Neural progenitor cell (in vitro differentiated cells): ENCODE results near the gene MC1R. TPM values are rescaled to one million over a fixed set of nuclear protein-coding genes. Genes with fewer than 3 reads are reported as not detected.

Source experiments
- DNase-seq: peaks from one replicate; pipeline ENCODE4 v3.0.0-alpha.2; 2016; ENCODE audit warnings: low spot score
- H2AFZ ChIP-seq: fragments of 200-600 bp; sonication (generic); replicated peaks from 2 replicates; pipeline ENCODE4 v1.6.1; 2016; ENCODE audit warnings: antibody characterized with exemption
- H3F3A ChIP-seq: fragments of 200-600 bp; sonication (generic); 2 replicates; pipeline ENCODE4 v1.6.1; 2016; ENCODE audit warnings: antibody characterized with exemption, low read depth
- H3K27ac ChIP-seq: fragments of 200-600 bp; sonication (generic); 2 replicates; pipeline ENCODE4 v1.5.1; 2016; ENCODE audit warnings: mild to moderate bottlenecking
- H3K27me3 ChIP-seq: fragments of 200-600 bp; sonication (generic); 2 replicates; pipeline ENCODE4 v1.6.1; 2016; ENCODE audit warnings: mild to moderate bottlenecking, moderate library complexity
- H3K36me3 ChIP-seq: fragments of 200-600 bp; sonication (generic); 2 replicates; pipeline ENCODE4 v1.5.1; 2016
- H3K4me1 ChIP-seq: fragments of 200-600 bp; sonication (generic); 2 replicates; pipeline ENCODE4 v1.6.1; 2016; ENCODE audit warnings: mixed run types
- H3K4me2 ChIP-seq: fragments of 200-600 bp; sonication (generic); 2 replicates; pipeline ENCODE4 v1.6.1; 2016
- H3K4me3 ChIP-seq: fragments of 200-600 bp; sonication (generic); 2 replicates; pipeline ENCODE4 v1.5.1; 2016
- H3K79me2 ChIP-seq: fragments of 200-600 bp; sonication (generic); 2 replicates; pipeline ENCODE4 v1.6.1; 2016; ENCODE audit warnings: low read depth
- H3K9ac ChIP-seq: fragments of 200-600 bp; sonication (generic); 2 replicates; pipeline ENCODE4 v1.6.1; 2016
- H3K9me3 ChIP-seq: fragments of 200-600 bp; sonication (generic); 2 replicates; pipeline ENCODE4 v1.5.1; 2016; ENCODE audit warnings: low read depth
- H4K20me1 ChIP-seq: fragments of 200-600 bp; sonication (generic); 2 replicates; pipeline ENCODE4 v1.6.1; 2016; ENCODE audit warnings: low read depth
- H3K27ac Mint-ChIP-seq: 3 replicates; pipeline ENCODE4 v1.8.0; 2021; ENCODE audit warnings: mixed read lengths
- H3K27me3 Mint-ChIP-seq: 2 replicates; pipeline ENCODE4 v1.8.0; 2022; ENCODE audit warnings: low read depth, mild to moderate bottlenecking, inconsistent platforms, moderate library complexity, mixed read lengths; ENCODE audit not compliant: insufficient read depth
- H3K36me3 Mint-ChIP-seq: 3 replicates; pipeline ENCODE4 v1.8.0; 2021; ENCODE audit warnings: mixed read lengths
- H3K4me1 Mint-ChIP-seq: 3 replicates; pipeline ENCODE4 v1.8.0; 2021; ENCODE audit warnings: mixed read lengths
- H3K4me3 Mint-ChIP-seq: 3 replicates; pipeline ENCODE4 v1.8.0; 2021; ENCODE audit warnings: mild to moderate bottlenecking, moderate library complexity, mixed read lengths
- H3K9me3 Mint-ChIP-seq: 3 replicates; pipeline ENCODE4 v1.8.0; 2020; ENCODE audit warnings: mixed read lengths
- CTCF ChIP-seq: fragments of 200-600 bp; sonication (generic); IDR thresholded peaks from 2 replicates; pipeline ENCODE4 v1.5.1; 2017; ENCODE audit warnings: antibody characterized with exemption, mild to moderate bottlenecking
- EZH2 ChIP-seq: fragments of 200-600 bp; sonication (generic); IDR thresholded peaks from 2 replicates; pipeline ENCODE4 v1.6.1; 2017; ENCODE audit warnings: antibody characterized with exemption, mild to moderate bottlenecking, moderate library complexity
- EZH2phosphoT487 ChIP-seq: fragments of 200-600 bp; sonication (generic); IDR thresholded peaks from 2 replicates; pipeline ENCODE4 v1.6.1; 2017; ENCODE audit warnings: antibody characterized with exemption
- total RNA-seq: library from RNA; depleted of rRNA; stranded (reverse); fragments of >200 nt; gene quantifications from 2 replicates; pipeline ENCODE4 v1.2.3, GENCODE V29; 2015; ENCODE audit warnings: low replicate concordance

MC1R gene
- total RNA-seq, 1 donor from 2014 or later: 1.7 TPM

DNA sequence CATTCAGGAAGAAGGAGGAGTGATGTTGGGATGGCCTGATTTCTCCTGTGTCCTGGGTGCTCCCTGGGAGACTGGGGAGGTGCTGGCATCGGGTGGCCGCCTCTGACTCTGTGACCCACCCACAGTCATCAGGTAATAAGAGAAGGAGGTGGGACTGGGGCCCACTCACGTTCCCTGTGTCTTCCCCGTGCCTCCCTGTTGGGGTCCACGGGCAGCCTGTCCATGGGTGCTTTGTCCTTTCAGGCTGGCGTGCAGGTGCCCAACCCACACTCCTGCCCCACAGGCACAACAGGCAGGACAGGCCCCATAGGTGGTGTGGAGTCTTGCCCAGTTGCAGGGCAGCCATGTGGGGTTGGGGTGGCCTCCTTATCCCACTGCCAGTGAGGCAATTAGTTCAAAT lies 33.9 kb downstream of the MC1R start:
- peaks cover 11% of the 10 kb centered on the region for H3K27me3 Mint-ChIP-seq
- TF ChIP-seq CTCF: no peak
- TF ChIP-seq EZH2: no peak
- TF ChIP-seq EZH2phosphoT487: no peak
- peaks cover 27% of the 10 kb centered on the region for H4K20me1 ChIP-seq

GRCh38 chr16:89953671-89954406 lies 35.2 kb downstream of the MC1R start:
- no peak overlapping the region for H3K9ac ChIP-seq

More for the DNA sequence above, 33.9 kb downstream of the MC1R start:
- no peak overlapping the region for H3K4me3 ChIP-seq
- H3K27ac ChIP-seq: no peak overlapping the region
- H3K4me1 Mint-ChIP-seq: peaks cover 7% of the 10 kb centered on the region
- H3K79me2 ChIP-seq: peaks cover 4% of the 10 kb centered on the region
- DNase-seq: no peak
- no peaks in the 10 kb centered on the region for H3K36me3 ChIP-seq
- no peak overlapping the region for H2AFZ ChIP-seq
- peaks cover 21% of the 10 kb centered on the region for H3K27me3 ChIP-seq
- peaks cover 15% of the 10 kb centered on the region for H3F3A ChIP-seq
- peaks cover 2% of the 10 kb centered on the region for H3K36me3 Mint-ChIP-seq
- H3K9me3 ChIP-seq: no peaks in the 10 kb centered on the region
- H3K9ac ChIP-seq: no peak overlapping the region
- no peaks in the 10 kb centered on the region for H3K9me3 Mint-ChIP-seq
- no peak overlapping the region for H3K4me2 ChIP-seq
- peaks cover 5% of the 10 kb centered on the region for H3K4me1 ChIP-seq
- no peak overlapping the region for H3K4me3 Mint-ChIP-seq
- H3K27ac Mint-ChIP-seq: no peak overlapping the region

GRCh38 chr16:89954462-89954861 lies 35.8 kb downstream of the MC1R start:
- no peaks in the 10 kb centered on the region for H3K9me3 Mint-ChIP-seq
- H3K9me3 ChIP-seq: no peaks in the 10 kb centered on the region
- H3F3A ChIP-seq: peaks cover 1% of the 10 kb centered on the region
- H3K4me3 ChIP-seq: no peak overlapping the region
- peaks cover 5% of the 10 kb centered on the region for H3K4me1 Mint-ChIP-seq
- H3K9ac ChIP-seq: no peak overlapping the region
- H3K36me3 ChIP-seq: no peaks in the 10 kb centered on the region
- no peak overlapping the region for H3K4me2 ChIP-seq
- peaks cover 1% of the 10 kb centered on the region for H3K4me1 ChIP-seq
- peaks cover 10% of the 10 kb centered on the region for H3K27me3 Mint-ChIP-seq
- no peak for DNase-seq
- no peak overlapping the region for H3K27ac Mint-ChIP-seq
- no peak for TF ChIP-seq CTCF
- TF ChIP-seq EZH2phosphoT487: no peak
- TF ChIP-seq EZH2: no peak
- H2AFZ ChIP-seq: no peak overlapping the region
- no peak overlapping the region for H3K4me3 Mint-ChIP-seq
- H3K27ac ChIP-seq: no peak overlapping the region
- peaks cover 24% of the 10 kb centered on the region for H4K20me1 ChIP-seq
- no peaks in the 10 kb centered on the region for H3K79me2 ChIP-seq
- peaks cover 6% of the 10 kb centered on the region for H3K27me3 ChIP-seq
- H3K36me3 Mint-ChIP-seq: peaks cover 9% of the 10 kb centered on the region

More at GRCh38 chr16:89953671-89954406, 35.2 kb downstream of the MC1R start:
- DNase-seq: no peak
- Histone ChIP-seq H3K36me3 (no peaks in the 10 kb centered on the region), H2AFZ (no peak overlapping the region), H3K79me2 (peaks cover 4% of the 10 kb centered on the region), H3K9me3 (no peaks in the 10 kb centered on the region), H3K27me3 (peaks cover 11% of the 10 kb centered on the region), H3K4me2 (no peak overlapping the region), H3F3A (peaks cover 5% of the 10 kb centered on the region), H3K4me1 (peaks cover 5% of the 10 kb centered on the region), H4K20me1 (peaks cover 27% of the 10 kb centered on the region), H3K4me3 (no peak overlapping the region), H3K27ac (no peak overlapping the region)
- H3K4me1 Mint-ChIP-seq: peaks cover 5% of the 10 kb centered on the region
- no peak overlapping the region for H3K27ac Mint-ChIP-seq
- no peaks in the 10 kb centered on the region for H3K9me3 Mint-ChIP-seq
- H3K27me3 Mint-ChIP-seq: peaks cover 10% of the 10 kb centered on the region
- H3K4me3 Mint-ChIP-seq: no peak overlapping the region
- TF ChIP-seq CTCF: no peak
- no peak for TF ChIP-seq EZH2phosphoT487
- no peak for TF ChIP-seq EZH2
- H3K36me3 Mint-ChIP-seq: peaks cover 7% of the 10 kb centered on the region
